T-cell (primary cell): ENCODE measurements around the gene TACR1. TPM values are rescaled to one million over a fixed set of nuclear protein-coding genes. Genes with fewer than 3 reads are reported as not detected.

Source experiments
- ATAC-seq, 4 experiments: fragments of 200-7000 bp in 3 of 4; fragments of 150-1000 bp in 1 of 4; cut with Tn5 transposase; replicated peaks in 1 of 4; 1 replicate in 3 of 4; 2 replicates in 1 of 4; pipeline ENCODE4 v1.10.0; 2021; ENCODE audit warnings: moderate library complexity in 3 of 4, mild to moderate bottlenecking in 2 of 4, moderate number of reproducible peaks in 1 of 4
- CTCF ChIA-PET, 2 donors: fragments of 300-600 bp; sonication (Branson Sonifier 250); formaldehyde crosslinking; loops; one replicate each; lab custom pipeline; 2022; ENCODE audit warnings: antibody characterized with exemption in 2 of 2; lab: Charles Lee
- POLR2A ChIA-PET, 2 donors: fragments of 300-600 bp; sonication (Branson Sonifier 250); formaldehyde crosslinking; loops; one replicate each; lab custom pipeline; 2022; ENCODE audit warnings: antibody characterized with exemption in 2 of 2; lab: Charles Lee
- DNase-seq, 35 experiments: peaks; one replicate each; pipeline versions ENCODE4 v3.0.0 to v3.0.0-alpha.2; 2013 to 2023
- H3K27ac ChIP-seq: one replicate; pipeline ENCODE4 v1.5.1; 2013; ENCODE audit warnings: low read length
- H3K27me3 ChIP-seq, 2 experiments: replicated peaks in 1 of 2; 1 replicate in 1 of 2; 2 replicates in 1 of 2; pipeline versions ENCODE4 v1.6.1 to v1.7.0; 2013; ENCODE audit warnings: low read length in 1 of 2, mixed read lengths in 1 of 2; ENCODE audit not compliant: control insufficient read depth in 2 of 2, insufficient read depth in 2 of 2; ENCODE audit errors: extremely low read depth in 1 of 2
- H3K36me3 ChIP-seq, 2 donors: 1 replicate in 1 of 2; 2 replicates in 1 of 2; pipeline versions ENCODE4 v1.6.1 to v1.7.0; 2013; ENCODE audit warnings: low read length in 1 of 2; ENCODE audit not compliant: control insufficient read depth in 2 of 2, insufficient read depth in 1 of 2; ENCODE audit errors: extremely low read depth in 1 of 2
- H3K4me1 ChIP-seq, 2 experiments: 1 replicate in 1 of 2; 2 replicates in 1 of 2; pipeline versions ENCODE4 v1.6.1 to v1.7.0; 2013; ENCODE audit warnings: low read length in 2 of 2, mixed read lengths in 1 of 2; ENCODE audit not compliant: insufficient read depth in 2 of 2, control insufficient read depth in 1 of 2; ENCODE audit errors: extremely low read depth in 1 of 2
- H3K4me3 ChIP-seq, 2 donors: 1 replicate in 1 of 2; 2 replicates in 1 of 2; pipeline versions ENCODE4 v1.5.1 to v1.7.0; 2013; ENCODE audit warnings: mild to moderate bottlenecking in 2 of 2, low read length in 1 of 2, moderate library complexity in 1 of 2; ENCODE audit not compliant: control insufficient read depth in 1 of 2; ENCODE audit errors: extremely low read depth in 1 of 2
- H3K9me3 ChIP-seq: 2 replicates; pipeline ENCODE4 v1.7.0; 2013
- H3K27ac Mint-ChIP-seq, 2 donors: one replicate each; pipeline ENCODE4 v1.8.0; 2020 to 2021; ENCODE audit warnings: mild to moderate bottlenecking in 2 of 2, mixed read lengths in 2 of 2
- H3K27me3 Mint-ChIP-seq, 2 donors: one replicate each; pipeline ENCODE4 v1.8.0; 2021 to 2022; ENCODE audit warnings: mixed read lengths in 2 of 2
- H3K36me3 Mint-ChIP-seq: one replicate; pipeline ENCODE4 v1.8.0; 2021; ENCODE audit warnings: mixed read lengths
- H3K4me1 Mint-ChIP-seq, 3 donors: one replicate each; pipeline ENCODE4 v1.8.0; 2020 to 2022; ENCODE audit warnings: mixed read lengths in 3 of 3, mild to moderate bottlenecking in 1 of 3
- H3K4me3 Mint-ChIP-seq, 3 donors: one replicate each; pipeline ENCODE4 v1.8.0; 2020 to 2022; ENCODE audit warnings: mild to moderate bottlenecking in 3 of 3, mixed read lengths in 3 of 3, moderate library complexity in 3 of 3
- H3K9me3 Mint-ChIP-seq, 3 donors: one replicate each; pipeline ENCODE4 v1.8.0; 2020 to 2022; ENCODE audit warnings: mixed read lengths in 3 of 3
- WGBS: methylation state at CpG from one replicate; pipeline ENCODE4 v1.1.5; 2013; ENCODE audit warnings: missing lambda C conversion rate; ENCODE audit not compliant: insufficient coverage; 5-methylcytosine and 5-hydroxymethylcytosine counted together
- total RNA-seq, 35 experiments: library from RNA in 6 of 35; stranded (reverse) in 6 of 35; fragments of 120-200 nt in 1 of 35; gene quantifications; one replicate each; pipeline versions ENCODE4 v1.2.1 to v1.2.4 and lab custom pipeline; 2013 to 2026

TACR1 gene
- total RNA-seq, 5 donors from 2014 or later (not counting 1 experiment from before 2014, with no cell fraction given): not detected

- POLR2A ChIA-PET: no interaction called here
- Histone ChIP-seq H3K4me1 (peaks cover 2 to 19% of the 10 kb centered on the region in 2 experiments), H3K36me3 (no peaks in the 10 kb centered on the region), H3K4me3 (peak overlapping the region in 1 of 2 donors; percentile 52), H3K9me3 (no peaks in the 10 kb centered on the region), H3K27me3 (peaks cover 11 to 37% of the 10 kb centered on the region in 2 experiments), H3K27ac (no peak overlapping the region)
- H3K4me3 Mint-ChIP-seq: peak overlapping the region in 1 of 3 donors; percentile 70
- H3K4me1 Mint-ChIP-seq: peaks cover 0 to 20% (median 10%) of the 10 kb centered on the region in 3 donors
- DNase-seq (peak in 4 of 35 experiments; percentile 3 to 9 (median 4)), ATAC-seq (peak in 1 of 4 experiments; percentile 26)
- WGBS: 3% methylated on average over 47 of the region's 57 CpGs
- H3K27ac Mint-ChIP-seq: no peak overlapping the region
- no peaks in the 10 kb centered on the region for H3K36me3 Mint-ChIP-seq
- no peaks in the 10 kb centered on the region for H3K9me3 Mint-ChIP-seq
- H3K27me3 Mint-ChIP-seq: peaks cover 55 to 70% of the 10 kb centered on the region in 2 donors
- CTCF ChIA-PET: interaction anchor here (0.6 to 1.2 kb wide), 3 partner anchors 41 to 266 kb away, joined by 3 read pairs; no protein-coding TSS in a partner anchor
These were observed 1.1 kb upstream of the TACR1 start for GRCh38 chr2:75200140-75201096.

DNA sequence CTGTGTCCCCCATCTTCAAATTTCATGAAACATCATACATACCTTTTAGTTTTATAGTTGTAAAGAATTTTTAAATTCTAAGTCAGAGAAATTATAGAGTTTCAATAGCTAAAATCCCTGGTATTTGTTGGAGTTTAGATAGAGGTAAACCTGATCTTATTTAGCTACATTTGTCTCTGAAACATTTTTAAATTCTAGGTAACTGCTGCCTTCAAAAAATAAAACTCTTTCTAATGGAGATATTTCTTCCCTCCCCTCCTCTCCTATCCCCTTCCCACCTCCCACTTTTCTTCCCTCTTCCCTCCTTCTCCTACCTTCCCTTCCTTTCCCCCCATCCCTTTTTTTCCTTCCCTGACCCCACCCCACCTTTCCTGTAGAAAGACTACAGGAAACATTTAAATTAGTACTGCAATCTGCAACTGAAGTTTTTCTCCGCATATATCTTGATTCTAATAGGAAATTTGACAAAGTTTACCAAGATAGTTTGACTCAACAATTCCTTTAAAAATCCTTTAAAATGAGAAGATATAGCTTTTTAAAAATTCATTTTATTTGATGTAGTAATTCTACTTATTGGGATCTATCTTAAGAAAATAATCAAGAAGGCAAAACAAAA is 4.1 kb downstream of the TACR1 start:
- H3K36me3 ChIP-seq: no peaks in the 10 kb centered on the region
- peaks cover 6 to 25% of the 10 kb centered on the region in 2 experiments for H3K27me3 ChIP-seq
- H3K4me3 ChIP-seq: no peak overlapping the region
- H3K36me3 Mint-ChIP-seq: no peaks in the 10 kb centered on the region
- peaks cover 0 to 13% of the 10 kb centered on the region in 2 experiments for H3K4me1 ChIP-seq
- H3K27ac Mint-ChIP-seq: no peak overlapping the region
- H3K27me3 Mint-ChIP-seq: peaks cover 66 to 67% of the 10 kb centered on the region in 2 donors
- DNase-seq (no peak), ATAC-seq (no peak)
- no CpG with 5 or more reads among the region's 1 CpG for WGBS
- ChIA-PET CTCF (no interaction called here), POLR2A (no interaction called here)
- H3K27ac ChIP-seq: no peak overlapping the region
- peaks cover 0 to 13% (median 6%) of the 10 kb centered on the region in 3 donors for H3K4me1 Mint-ChIP-seq
- H3K9me3 ChIP-seq: no peaks in the 10 kb centered on the region
- H3K9me3 Mint-ChIP-seq: no peaks in the 10 kb centered on the region
- H3K4me3 Mint-ChIP-seq: no peak overlapping the region

DNA sequence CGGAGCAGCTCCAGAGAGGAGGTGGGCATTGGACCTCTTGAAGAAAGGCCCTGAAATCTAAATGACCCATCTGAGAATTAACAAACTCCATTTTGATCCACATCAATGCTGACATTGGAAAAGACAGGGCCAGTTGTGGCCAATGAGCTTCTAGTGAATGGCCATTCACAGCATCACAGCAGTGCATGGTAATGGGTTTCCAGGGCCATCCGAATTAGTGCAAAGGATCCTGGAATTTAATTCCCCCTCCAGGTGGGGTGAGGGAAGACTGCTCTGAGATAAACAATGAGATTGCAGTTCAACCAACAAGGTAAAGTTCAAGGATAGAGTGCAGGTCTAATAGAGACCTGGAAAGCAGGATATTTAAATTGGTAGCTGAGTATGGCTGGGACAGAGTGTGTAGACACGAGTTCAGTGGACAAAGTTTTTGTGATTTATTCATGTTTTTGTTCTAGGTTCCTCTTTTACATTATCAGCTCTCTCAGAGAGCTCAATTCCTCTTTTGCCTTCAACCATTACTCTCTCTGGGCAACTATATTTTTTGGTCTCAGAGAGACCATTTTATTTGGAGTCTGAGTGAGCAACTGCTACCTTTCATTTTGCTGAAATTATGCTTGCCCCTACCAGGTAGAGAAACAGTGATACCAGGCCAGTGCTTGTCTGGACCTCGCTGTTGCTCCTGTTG is 5.0 kb downstream of the TACR1 start:
- Mint-ChIP-seq H3K4me1 (peaks cover 0 to 7% (median 2%) of the 10 kb centered on the region in 3 donors), H3K27me3 (peaks cover 60 to 63% of the 10 kb centered on the region in 2 donors), H3K9me3 (no peaks in the 10 kb centered on the region), H3K4me3 (no peak overlapping the region), H3K36me3 (no peaks in the 10 kb centered on the region), H3K27ac (no peak overlapping the region)
- Histone ChIP-seq H3K4me1 (peaks cover 0 to 4% of the 10 kb centered on the region in 2 experiments), H3K27ac (no peak overlapping the region), H3K4me3 (no peak overlapping the region), H3K36me3 (no peaks in the 10 kb centered on the region), H3K9me3 (no peaks in the 10 kb centered on the region), H3K27me3 (peaks cover 6 to 16% of the 10 kb centered on the region in 2 experiments)
- ChIA-PET CTCF (no interaction called here), POLR2A (interaction anchor here in 1 of 2 donors (0.7 kb wide), 1 partner anchor 13 kb away, joined by 3 read pairs; no protein-coding TSS in a partner anchor)
- no peak for ATAC-seq
- no peak for DNase-seq
- 33% methylated on average over 1 of the region's 4 CpGs for WGBS

DNA sequence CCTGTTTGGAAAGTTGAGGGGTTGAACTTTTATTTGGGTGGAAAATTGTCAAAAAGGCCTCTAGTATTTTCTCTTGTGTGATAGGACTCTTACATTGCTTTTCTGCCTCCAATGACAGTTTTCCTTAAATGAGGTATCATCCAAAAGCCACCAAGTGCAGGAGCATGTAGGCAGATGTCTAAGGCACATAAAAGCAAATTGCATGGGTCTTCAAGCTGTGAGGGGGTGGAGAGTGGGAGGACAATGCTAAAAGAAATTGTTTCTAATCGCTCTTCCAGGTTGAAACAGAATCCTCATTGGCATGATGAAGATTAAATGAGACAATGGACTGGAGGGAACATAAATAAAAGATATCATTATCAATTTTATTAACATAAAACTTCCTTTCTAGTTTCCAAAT is 6.8 kb downstream of the TACR1 start:
- POLR2A ChIA-PET: no interaction called here

GRCh38 chr2:75190271-75190990 is 8.9 kb downstream of the TACR1 start:
- ATAC-seq (no peak), DNase-seq (no peak)
- H3K27me3 ChIP-seq: no peaks in the 10 kb centered on the region
- H3K9me3 Mint-ChIP-seq: no peaks in the 10 kb centered on the region
- no peak overlapping the region for H3K27ac ChIP-seq
- no CpG with 5 or more reads among the region's 3 CpGs for WGBS
- no peaks in the 10 kb centered on the region for H3K9me3 ChIP-seq
- H3K4me1 ChIP-seq: no peaks in the 10 kb centered on the region
- no peaks in the 10 kb centered on the region for H3K4me1 Mint-ChIP-seq
- ChIA-PET POLR2A (no interaction called here), CTCF (no interaction called here)
- H3K36me3 ChIP-seq: no peaks in the 10 kb centered on the region
- no peak overlapping the region for H3K4me3 Mint-ChIP-seq
- H3K4me3 ChIP-seq: no peak overlapping the region
- H3K27me3 Mint-ChIP-seq: peaks cover 27 to 44% of the 10 kb centered on the region in 2 donors
- no peak overlapping the region for H3K27ac Mint-ChIP-seq
- no peaks in the 10 kb centered on the region for H3K36me3 Mint-ChIP-seq

More for the DNA sequence above, 6.8 kb downstream of the TACR1 start:
- no peak overlapping the region for H3K4me3 Mint-ChIP-seq
- CTCF ChIA-PET: no interaction called here
- WGBS: no CpG with 5 or more reads among the region's 1 CpG
- H3K36me3 Mint-ChIP-seq: no peaks in the 10 kb centered on the region
- H3K36me3 ChIP-seq: no peaks in the 10 kb centered on the region
- no peaks in the 10 kb centered on the region for H3K4me1 ChIP-seq
- no peak for DNase-seq
- H3K27ac ChIP-seq: no peak overlapping the region
- no peak overlapping the region for H3K27ac Mint-ChIP-seq
- H3K27me3 ChIP-seq: peaks cover 0 to 5% of the 10 kb centered on the region in 2 experiments
- ATAC-seq: no peak
- no peaks in the 10 kb centered on the region for H3K9me3 Mint-ChIP-seq
- H3K4me1 Mint-ChIP-seq: no peaks in the 10 kb centered on the region
- no peaks in the 10 kb centered on the region for H3K9me3 ChIP-seq
- H3K27me3 Mint-ChIP-seq: peaks cover 44 to 56% of the 10 kb centered on the region in 2 donors
- H3K4me3 ChIP-seq: no peak overlapping the region
